Fibroblast of the aortic adventitia (primary cell): ENCODE data around the gene DCLK1. TPM values are rescaled to one million over a fixed set of nuclear protein-coding genes. Genes with fewer than 3 reads are reported as not detected.

Experiments used
- DNase-seq: peaks from one replicate; pipeline ENCODE4 v3.0.0-alpha.2; 2010; ENCODE audit warnings: low read depth
- H3K4me3 ChIP-seq: 2 replicates; pipeline ENCODE4 v1.5.1; 2011; ENCODE audit warnings: low read depth, mild to moderate bottlenecking, control low read depth, low read length, moderate library complexity
- CTCF ChIP-seq: IDR thresholded peaks from 2 replicates; pipeline ENCODE4 v1.5.1; 2011; ENCODE audit warnings: mild to moderate bottlenecking, low read length, control low read depth, inconsistent platforms; ENCODE audit not compliant: insufficient read depth
- total RNA-seq: library from RNA; depleted of rRNA; stranded (reverse); fragments of >200 nt; gene quantifications from 2 replicates; pipeline ENCODE4 v1.2.3, GENCODE V29; 2012; ENCODE audit warnings: low replicate concordance

Gene DCLK1
- total RNA-seq, 1 donor = 80.0 TPM

GRCh38 chr13:35744144-35744543 lies 387.0 kb downstream of the DCLK1 start:
- DNase-seq = no peak
- TF ChIP-seq CTCF = no peak

GRCh38 chr13:35743165-35743564 lies 388.0 kb downstream of the DCLK1 start:
- no peak for TF ChIP-seq CTCF
- no peak overlapping the region for H3K4me3 ChIP-seq
- DNase-seq = no peak

More at GRCh38 chr13:35744144-35744543, 387.0 kb downstream of the DCLK1 start:
- no peak overlapping the region for H3K4me3 ChIP-seq

- H3K4me3 ChIP-seq = no peak overlapping the region
- TF ChIP-seq CTCF = no peak
- DNase-seq = no peak
Measured at GRCh38 chr13:35741657-35742056, 389.5 kb downstream of the DCLK1 start.

- no peak for TF ChIP-seq CTCF
Measured at GRCh38 chr13:35736876-35737275, 394.3 kb downstream of the DCLK1 start.

GRCh38 chr13:35733827-35734226 lies 397.4 kb downstream of the DCLK1 start:
- no peak overlapping the region for H3K4me3 ChIP-seq
- DNase-seq = peak; percentile 64
- TF ChIP-seq CTCF = no peak

More at GRCh38 chr13:35736876-35737275, 394.3 kb downstream of the DCLK1 start:
- no peak for DNase-seq
- no peak overlapping the region for H3K4me3 ChIP-seq

GRCh38 chr13:35732565-35732964 lies 398.6 kb downstream of the DCLK1 start:
- no peak overlapping the region for H3K4me3 ChIP-seq
- no peak for DNase-seq
- no peak for TF ChIP-seq CTCF

GRCh38 chr13:35731471-35731870 lies 399.7 kb downstream of the DCLK1 start:
- no peak for TF ChIP-seq CTCF
- no peak overlapping the region for H3K4me3 ChIP-seq
- no peak for DNase-seq
